Dermis microvascular lymphatic vessel endothelial cell (primary cell): ENCODE measurements around the gene PET117. TPM values are rescaled to one million over a fixed set of nuclear protein-coding genes. Genes with fewer than 3 reads are reported as not detected.
A peak's percentile ranks its signal among the peaks of the same experiment; 100 is the strongest.
"Not testable (repeated sequence)": the region's sequence is repeated elsewhere in the genome, so short reads cannot be mapped to it uniquely, and the experiment has no call there.

Source experiments
- DNase-seq, 2 donors: peaks; one replicate each; pipeline versions ENCODE4 v3.0.0 to v3.0.0-alpha.2; 2010; ENCODE audit warnings: low read depth in 2 of 2
- total RNA-seq: library from RNA; depleted of rRNA; stranded (reverse); fragments of >200 nt; gene quantifications from 2 replicates; pipeline ENCODE4 v1.2.1, GENCODE V29; 2014

Gene PET117
- total RNA-seq, 1 donor from 2014 or later = 5.0 TPM

- no peak for DNase-seq
Measured at GRCh38 chr20:18156045-18156444, 18.4 kb downstream of the PET117 start.

- DNase-seq = no peak
Measured at GRCh38 chr20:18164356-18164755, 26.7 kb downstream of the PET117 start.

- DNase-seq = peak; percentile 17 to 32
Measured at GRCh38 chr20:18165553-18165952, 27.9 kb downstream of the PET117 start.

- no peak for DNase-seq
Measured at GRCh38 chr20:18166241-18166881, 28.7 kb downstream of the PET117 start.

- DNase-seq = no peak
Measured at GRCh38 chr20:18166950-18167349, 29.3 kb downstream of the PET117 start.

GRCh38 chr20:18172379-18172778 is 34.7 kb downstream of the PET117 start:
- DNase-seq = no peak

- DNase-seq = no peak
Measured at GRCh38 chr20:18174906-18175683, 37.4 kb downstream of the PET117 start.

- DNase-seq = no peak
Measured at GRCh38 chr20:18176318-18176785, 38.7 kb downstream of the PET117 start.

- DNase-seq = not testable (repeated sequence)
Measured at GRCh38 chr20:18180366-18180765, 42.7 kb downstream of the PET117 start.

GRCh38 chr20:18180815-18181214 is 43.2 kb downstream of the PET117 start:
- DNase-seq = no peak

GRCh38 chr20:18187020-18187419 is 49.4 kb downstream of the PET117 start:
- DNase-seq = no peak

GRCh38 chr20:18188434-18188833 is 50.8 kb downstream of the PET117 start:
- DNase-seq = no peak

GRCh38 chr20:18190338-18191233 is 52.9 kb downstream of the PET117 start:
- no peak for DNase-seq

GRCh38 chr20:18191306-18191705 is 53.6 kb downstream of the PET117 start:
- DNase-seq = no peak

Other genes starting within 250 kb of the PET117 start
- 62.8 and 72.5 TPM in 2 replicates for gene SNX5, start 169.1 kb upstream of the PET117 start, total RNA-seq
- gene MGME1, start 168.8 kb upstream of the PET117 start, total RNA-seq = 11.3 and 12.5 TPM in 2 replicates
- not detected in 2 replicates for gene OVOL2, start 79.9 kb upstream of the PET117 start, total RNA-seq
- gene KAT14, start within 50 bp of the PET117 start, total RNA-seq = 6.5 and 8.7 TPM in 2 replicates
- 10.9 and 16.6 TPM in 2 replicates for gene ZNF133, start 150.7 kb downstream of the PET117 start, total RNA-seq